ENCODE data around the gene STK36.

DNA sequence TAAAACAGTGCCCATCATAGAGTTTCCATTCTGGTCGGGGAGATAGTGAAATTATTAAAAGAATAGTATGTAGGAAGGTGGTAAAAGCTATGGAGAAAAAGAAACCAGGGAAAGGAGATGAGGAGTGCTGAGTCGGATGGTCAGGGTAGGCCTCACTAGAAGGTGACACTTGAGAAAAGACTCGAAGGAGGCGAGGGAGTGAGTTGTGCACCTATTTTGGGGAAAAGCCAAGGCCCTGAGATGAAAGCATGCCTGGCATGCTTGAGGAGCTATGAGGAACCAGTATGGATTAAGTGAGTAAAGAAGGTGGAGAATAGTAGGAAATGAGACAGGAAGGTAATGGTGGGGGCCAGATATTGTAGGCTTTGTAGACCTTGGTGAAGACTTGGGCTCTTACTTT lies 31.5 kb downstream of the STK36 start:
- TF ChIP-seq, protein P1, sequence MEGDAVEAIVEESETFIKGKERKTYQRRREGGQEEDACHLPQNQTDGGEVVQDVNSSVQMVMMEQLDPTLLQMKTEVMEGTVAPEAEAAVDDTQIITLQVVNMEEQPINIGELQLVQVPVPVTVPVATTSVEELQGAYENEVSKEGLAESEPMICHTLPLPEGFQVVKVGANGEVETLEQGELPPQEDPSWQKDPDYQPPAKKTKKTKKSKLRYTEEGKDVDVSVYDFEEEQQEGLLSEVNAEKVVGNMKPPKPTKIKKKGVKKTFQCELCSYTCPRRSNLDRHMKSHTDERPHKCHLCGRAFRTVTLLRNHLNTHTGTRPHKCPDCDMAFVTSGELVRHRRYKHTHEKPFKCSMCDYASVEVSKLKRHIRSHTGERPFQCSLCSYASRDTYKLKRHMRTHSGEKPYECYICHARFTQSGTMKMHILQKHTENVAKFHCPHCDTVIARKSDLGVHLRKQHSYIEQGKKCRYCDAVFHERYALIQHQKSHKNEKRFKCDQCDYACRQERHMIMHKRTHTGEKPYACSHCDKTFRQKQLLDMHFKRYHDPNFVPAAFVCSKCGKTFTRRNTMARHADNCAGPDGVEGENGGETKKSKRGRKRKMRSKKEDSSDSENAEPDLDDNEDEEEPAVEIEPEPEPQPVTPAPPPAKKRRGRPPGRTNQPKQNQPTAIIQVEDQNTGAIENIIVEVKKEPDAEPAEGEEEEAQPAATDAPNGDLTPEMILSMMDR (IDR thresholded peaks at IDR 0.05; ENCODE audit: low read depth, low read length), result no peak
- TF ChIP-seq EZH2phosphoT487 (IDR thresholded peaks at IDR 0.05; ENCODE audit: low read depth), result no peak
